IMR-90 (cell line): ENCODE results near the gene SLC22A4. TPM values are rescaled to one million over a fixed set of nuclear protein-coding genes. Genes with fewer than 3 reads are reported as not detected.

Experiments used
- ATAC-seq: fragments of 200-7000 bp; cut with Tn5 transposase; 2 replicates; pipeline ENCODE4 v1.9.1; 2020; ENCODE audit warnings: low read depth, mild to moderate bottlenecking, moderate library complexity
- BruUV-seq: library from RNA; stranded (reverse); fragments of 400-500 nt; replicated peaks from 2 replicates; lab custom pipeline; 2021; lab: Mats Ljungman, UMichigan
- CTCF ChIA-PET: fragments of 300-600 bp; formaldehyde crosslinking; extraction: SDS; loops from one replicate; lab custom pipeline; 2021; ENCODE audit warnings: antibody characterized with exemption; lab: Yijun Ruan, JAX
- POLR2A ChIA-PET: fragments of 300-600 bp; sonication (Branson Sonifier 250); formaldehyde crosslinking; loops from one replicate; lab custom pipeline; 2022; ENCODE audit warnings: antibody characterized with exemption; ENCODE audit not compliant: unreplicated experiment; lab: Charles Lee
- DNase-seq: peaks from one replicate; pipeline ENCODE4 v3.0.0; 2013
- H2AFZ ChIP-seq: replicated peaks from 2 replicates; pipeline ENCODE3; 2013; ENCODE audit warnings: low read length, mild to moderate bottlenecking; ENCODE audit not compliant: poor library complexity
- H2AK5ac ChIP-seq: 2 replicates; pipeline ENCODE4 v1.6.1; 2013; ENCODE audit warnings: low read depth, low read length, inconsistent platforms
- H2AK9ac ChIP-seq: replicated peaks from 2 replicates; pipeline ENCODE3; 2013; ENCODE audit warnings: mild to moderate bottlenecking, low read depth, low read length, moderate library complexity; ENCODE audit not compliant: poor library complexity
- H2BK120ac ChIP-seq: 2 replicates; pipeline ENCODE4 v1.6.1; 2013; ENCODE audit warnings: low read depth, low read length, inconsistent platforms
- H2BK15ac ChIP-seq: 3 replicates; pipeline ENCODE4 v1.6.1; 2013; ENCODE audit warnings: low read depth, low read length, inconsistent platforms
- H2BK20ac ChIP-seq: 2 replicates; pipeline ENCODE4 v1.6.1; 2013; ENCODE audit warnings: low read depth, mild to moderate bottlenecking, inconsistent platforms, low read length, moderate library complexity
- H2BK5ac ChIP-seq: 2 replicates; pipeline ENCODE4 v1.6.1; 2013; ENCODE audit warnings: mild to moderate bottlenecking, low read depth, low read length, inconsistent platforms; ENCODE audit not compliant: poor library complexity, severe bottlenecking
- H3K14ac ChIP-seq: replicated peaks from 2 replicates; pipeline ENCODE4 v1.6.1; 2013; ENCODE audit warnings: low read depth, low read length, inconsistent platforms
- H3K18ac ChIP-seq: 2 replicates; pipeline ENCODE4 v1.6.1; 2013; ENCODE audit warnings: low read depth, low read length, control low read depth
- H3K23ac ChIP-seq: 2 replicates; pipeline ENCODE4 v1.6.1; 2013; ENCODE audit warnings: low read depth, low read length, inconsistent platforms
- H3K27ac ChIP-seq: 2 replicates; pipeline ENCODE4 v1.5.1; 2013; ENCODE audit warnings: mild to moderate bottlenecking, control low read depth, low read length; ENCODE audit not compliant: insufficient read depth
- H3K27me3 ChIP-seq: 2 replicates; pipeline ENCODE4 v1.6.1; 2013; ENCODE audit warnings: low read length; ENCODE audit not compliant: control insufficient read depth, insufficient read depth
- H3K36me3 ChIP-seq: 2 replicates; pipeline ENCODE4 v1.6.1; 2013; ENCODE audit warnings: low read length, mixed read lengths; ENCODE audit not compliant: control insufficient read depth, insufficient read depth
- H3K4ac ChIP-seq: 2 replicates; pipeline ENCODE4 v1.6.1; 2013; ENCODE audit warnings: low read depth, low read length, inconsistent platforms
- H3K4me1 ChIP-seq: 2 replicates; pipeline ENCODE4 v1.6.1; 2013; ENCODE audit warnings: low read length, mixed read lengths; ENCODE audit not compliant: control insufficient read depth, insufficient read depth
- H3K4me2 ChIP-seq: 2 replicates; pipeline ENCODE4 v1.6.1; 2013; ENCODE audit warnings: low read depth, mild to moderate bottlenecking, control low read depth, low read length, moderate library complexity
- H3K4me3 ChIP-seq: 2 replicates; pipeline ENCODE4 v1.5.1; 2013; ENCODE audit warnings: low read depth, mild to moderate bottlenecking, control low read depth, low read length, moderate library complexity; ENCODE audit not compliant: insufficient read depth
- H3K56ac ChIP-seq: 2 replicates; pipeline ENCODE4 v1.6.1; 2013; ENCODE audit warnings: low read length, inconsistent platforms; ENCODE audit not compliant: insufficient read depth; ENCODE audit errors: extremely low read depth
- H3K79me1 ChIP-seq, 2 experiments: 2 replicates each; pipeline ENCODE4 v1.6.1; 2013; ENCODE audit warnings: low read length in 2 of 2, inconsistent platforms in 1 of 2, low read depth in 1 of 2
- H3K9ac ChIP-seq: 2 replicates; pipeline ENCODE4 v1.6.1; 2013; ENCODE audit warnings: low read depth, low read length, control low read depth
- H3K9me1 ChIP-seq: 2 replicates; pipeline ENCODE4 v1.6.1; 2013; ENCODE audit warnings: low read length, inconsistent platforms; ENCODE audit not compliant: insufficient read depth
- H3K9me3 ChIP-seq: 2 replicates; pipeline ENCODE4 v1.6.1; 2013; ENCODE audit warnings: low read length; ENCODE audit not compliant: control insufficient read depth, insufficient read depth
- H4K20me1 ChIP-seq: 2 replicates; pipeline ENCODE4 v1.6.1; 2013; ENCODE audit warnings: low read length, inconsistent platforms; ENCODE audit not compliant: insufficient read depth
- H4K5ac ChIP-seq: 2 replicates; pipeline ENCODE4 v1.6.1; 2013; ENCODE audit warnings: mild to moderate bottlenecking, low read depth, low read length, control low read depth
- H4K8ac ChIP-seq, 2 experiments: 2 replicates each; pipeline ENCODE4 v1.6.1; 2013; ENCODE audit warnings: low read depth in 2 of 2, low read length in 2 of 2, control low read depth in 1 of 2, inconsistent platforms in 1 of 2
- H4K91ac ChIP-seq: 2 replicates; pipeline ENCODE4 v1.6.1; 2013; ENCODE audit warnings: low read depth, low read length, inconsistent platforms; ENCODE audit not compliant: insufficient read depth
- BHLHE40 ChIP-seq: fragments of 150-350 bp; IDR thresholded peaks from 2 replicates; pipeline ENCODE4 v1.6.1; 2016; ENCODE audit warnings: mild to moderate bottlenecking, low read depth, low read length
- CEBPB ChIP-seq: IDR thresholded peaks from 2 replicates; pipeline ENCODE4 v1.6.1; 2012; ENCODE audit warnings: low read depth, low read length, improper control_type of control experiment
- CHD1 ChIP-seq: IDR thresholded peaks from 2 replicates; pipeline ENCODE4 v1.6.1; 2012; ENCODE audit warnings: low read depth, low read length, improper control_type of control experiment
- CTCF ChIP-seq: conservative IDR thresholded peaks from 2 replicates; pipeline ENCODE4 v1.5.1; 2012; ENCODE audit warnings: mild to moderate bottlenecking, low read depth, low read length, improper control_type of control experiment
- ELK1 ChIP-seq: fragments of 150-350 bp; IDR thresholded peaks from 2 replicates; pipeline ENCODE4 v1.6.1; 2016; ENCODE audit warnings: low read depth, mild to moderate bottlenecking, low read length, moderate library complexity, borderline replicate concordance
- MAZ ChIP-seq: IDR thresholded peaks from 2 replicates; pipeline ENCODE4 v1.6.1; 2012; ENCODE audit warnings: low read depth, mild to moderate bottlenecking, low read length, improper control_type of control experiment, moderate library complexity, borderline replicate concordance
- MXI1 ChIP-seq: IDR thresholded peaks from 2 replicates; pipeline ENCODE4 v1.6.1; 2012; ENCODE audit warnings: low read depth, mild to moderate bottlenecking, low read length, moderate library complexity, borderline replicate concordance
- NFE2L2 ChIP-seq: fragments of 150-350 bp; IDR thresholded peaks from 2 replicates; pipeline ENCODE4 v1.6.1; 2016; ENCODE audit warnings: low read depth, mild to moderate bottlenecking, low read length
- POLR2A ChIP-seq: IDR thresholded peaks from 2 replicates; pipeline ENCODE4 v1.6.1; 2012; ENCODE audit warnings: mild to moderate bottlenecking, low read depth, low read length
- RAD21 ChIP-seq: IDR thresholded peaks from 2 replicates; pipeline ENCODE4 v1.6.1; 2012; ENCODE audit warnings: low read length, improper control_type of control experiment
- RCOR1 ChIP-seq: IDR thresholded peaks from 2 replicates; pipeline ENCODE4 v1.6.1; 2012; ENCODE audit warnings: mild to moderate bottlenecking, low read length, improper control_type of control experiment; ENCODE audit not compliant: insufficient replicate concordance
- RFX5 ChIP-seq: IDR thresholded peaks from 2 replicates; pipeline ENCODE4 v1.8.0; 2012; ENCODE audit warnings: low read depth, mild to moderate bottlenecking, low read length, moderate library complexity
- SMC3 ChIP-seq: fragments of 150-350 bp; IDR thresholded peaks from 2 replicates; pipeline ENCODE4 v1.6.1; 2016; ENCODE audit warnings: low read depth, mild to moderate bottlenecking, antibody characterized with exemption, low read length, moderate library complexity
- WGBS, 2 experiments: methylation state at CpG; one replicate each; pipeline versions ENCODE4 v1.1.5 to v1.1.7; 2013; ENCODE audit warnings: missing lambda C conversion rate in 2 of 2; ENCODE audit not compliant: insufficient read length in 1 of 2; ENCODE audit errors: extremely low coverage in 2 of 2; 5-methylcytosine and 5-hydroxymethylcytosine counted together
- dilution Hi-C: fragments of 300-500 bp; cut with HindIII; formaldehyde crosslinking; loops from one replicate; pipeline ENCODE4 v1.14.3; 2018; ENCODE audit warnings: low sequenced_read_pairs; ENCODE audit not compliant: unreplicated experiment
- in situ Hi-C: fragments of 300-500 bp; cut with MboI; formaldehyde crosslinking; loops from 3 replicates; pipeline ENCODE4 v1.14.3; 2019; ENCODE audit warnings: low sequenced_read_pairs, inconsistent platforms, mixed read lengths
- intact Hi-C: fragments of 100-400 bp; cut with micrococcal nuclease; formaldehyde crosslinking; loops from 2 replicates; pipeline ENCODE4 v1.10.0; 2022
- polyA plus RNA-seq, 3 experiments: library from polyadenylated mRNA; depleted of rRNA; stranded (reverse); fragments of >200 nt; gene quantifications; 2 replicates each; pipeline ENCODE4 v1.2.3, GENCODE V29; 2012; ENCODE audit warnings: low replicate concordance in 1 of 3
- total RNA-seq: library from RNA; depleted of rRNA; stranded (reverse); fragments of >200 nt; gene quantifications from 2 replicates; pipeline ENCODE4 v1.2.3, GENCODE V29; 2012

The SLC22A4 gene
- total and polyA plus RNA-seq, 2 of the 4 experiments (the other 2 are of a cell fraction) = 2.6 to 3.2 TPM

GRCh38 chr5:132295505-132296411 lies 1.6 kb downstream of the SLC22A4 start:
- Histone ChIP-seq H3K4me2 (peak overlapping the region; percentile 92), H3K4ac (peak overlapping the region; percentile 76), H2BK15ac (peak overlapping the region; percentile 52; the same call in 2 of the 3 replicates), H4K91ac (peak overlapping the region; percentile 76), H3K36me3 (no peaks in the 10 kb centered on the region), H3K27ac (peak overlapping the region; percentile 48), H3K4me1 (peaks cover 12% of the 10 kb centered on the region), H2AK9ac (peak overlapping the region; percentile 80), H3K4me3 (peak overlapping the region; percentile 74), H2BK20ac (peak overlapping the region; percentile 16; the same call in 1 of the 2 replicates), H3K9me3 (no peaks in the 10 kb centered on the region), H3K56ac (peak overlapping the region; percentile 22; the same call in 1 of the 2 replicates), H3K23ac (peak overlapping the region; percentile 40; the same call in 1 of the 2 replicates), H2BK120ac (peak overlapping the region; percentile 65), H4K8ac (peak overlapping the region; percentile 29 to 63; a peak in 2 of 4 replicates), H3K9me1 (peaks cover 15% of the 10 kb centered on the region), H2AFZ (peak overlapping the region; percentile 95), H3K27me3 (no peaks in the 10 kb centered on the region), H4K20me1 (no peaks in the 10 kb centered on the region), H3K18ac (0 out of 2 replicates have a peak overlapping the region, but pooled peaks have one; percentile 2), H3K79me1 (peaks cover 21 to 52% of the 10 kb centered on the region in 2 experiments), H2AK5ac (peak overlapping the region; percentile 89), H2BK5ac (peak overlapping the region; percentile 15), H3K14ac (peak overlapping the region; percentile 51), H3K9ac (peak overlapping the region; percentile 7), H4K5ac (peak overlapping the region; percentile 32; the same call in 1 of the 2 replicates)
- CTCF ChIA-PET = no interaction called here
- POLR2A ChIA-PET = no interaction called here
- ATAC-seq (no peak), DNase-seq (no peak)
- BruUV-seq = TSS peak; percentile 21
- WGBS, 2 experiments = 91% methylated on average over 4 of the region's 8 CpGs; no CpG with 5 or more reads in 1 of the 2 experiments
- dilution Hi-C loops (no loop called here), intact Hi-C loops (loop anchor here (2.0 kb wide), 1 partner anchor 69 kb away; no protein-coding TSS in a partner anchor), in situ Hi-C loops (no loop called here)
- no peak for TF ChIP-seq BHLHE40
- no peak for TF ChIP-seq SMC3
- no peak for TF ChIP-seq MAZ
- no peak for TF ChIP-seq POLR2A
- no peak for TF ChIP-seq NFE2L2
- no peak for TF ChIP-seq RCOR1
- TF ChIP-seq RAD21 = no peak
- TF ChIP-seq CHD1 = no peak
- TF ChIP-seq MXI1 = no peak
- no peak for TF ChIP-seq CEBPB
- TF ChIP-seq CTCF = no peak
- no peak for TF ChIP-seq RFX5
- no peak for TF ChIP-seq ELK1
